NCI-H446 (cell line): Measurements from ENCODE around the gene NKX6-2.
"Not testable (repeated sequence)": the region's sequence is repeated elsewhere in the genome, so short reads cannot be mapped to it uniquely, and the experiment has no call there.

ENCODE experiments used
- DNase-seq, 2 experiments: peaks; one replicate each; lab custom pipeline; 2025; lab: John Stamatoyannopoulos, UW

The NKX6-2 gene

DNA sequence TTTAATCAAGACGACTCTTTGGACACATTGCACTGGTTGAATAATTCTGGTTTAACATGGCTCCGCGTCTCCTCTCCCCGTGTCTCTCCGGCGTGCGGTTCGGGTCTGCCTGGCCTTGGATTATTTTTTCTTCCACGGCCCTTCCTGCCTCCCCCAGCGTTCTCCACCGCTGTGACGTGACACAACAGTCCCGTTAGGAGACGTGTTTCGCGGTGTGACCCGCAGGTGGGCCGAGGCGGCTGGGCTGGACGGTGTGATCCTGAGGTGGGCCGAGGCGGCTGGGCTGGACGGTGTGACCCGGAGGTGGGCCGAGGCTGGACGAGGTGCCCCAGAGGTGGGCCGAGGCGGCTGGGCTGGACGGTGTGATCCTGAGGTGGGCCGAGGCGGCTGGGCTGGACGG is 12.0 kb upstream of the NKX6-2 start:
- not testable (repeated sequence) for DNase-seq

DNA sequence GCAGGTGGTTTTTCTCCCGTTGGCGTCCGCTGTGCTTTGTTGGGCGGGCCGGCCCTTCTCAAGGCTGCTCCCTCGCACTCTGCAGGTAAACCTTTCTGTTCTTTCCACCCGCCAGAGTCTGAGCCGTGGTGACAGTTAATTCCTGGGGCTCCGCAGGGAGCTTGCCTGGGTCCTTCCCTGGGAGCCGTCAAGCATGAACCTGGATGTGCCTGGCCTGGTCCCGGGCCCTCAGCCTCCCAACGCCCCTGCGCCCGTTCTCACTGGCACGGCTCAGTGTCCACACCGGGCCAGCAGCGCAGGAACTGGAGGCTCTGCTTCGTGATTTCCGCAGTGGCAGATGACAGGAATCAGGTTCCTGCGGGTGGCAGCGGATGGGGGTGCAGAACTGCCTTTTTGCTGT is 10.9 kb upstream of the NKX6-2 start:
- DNase-seq = no peak

DNA sequence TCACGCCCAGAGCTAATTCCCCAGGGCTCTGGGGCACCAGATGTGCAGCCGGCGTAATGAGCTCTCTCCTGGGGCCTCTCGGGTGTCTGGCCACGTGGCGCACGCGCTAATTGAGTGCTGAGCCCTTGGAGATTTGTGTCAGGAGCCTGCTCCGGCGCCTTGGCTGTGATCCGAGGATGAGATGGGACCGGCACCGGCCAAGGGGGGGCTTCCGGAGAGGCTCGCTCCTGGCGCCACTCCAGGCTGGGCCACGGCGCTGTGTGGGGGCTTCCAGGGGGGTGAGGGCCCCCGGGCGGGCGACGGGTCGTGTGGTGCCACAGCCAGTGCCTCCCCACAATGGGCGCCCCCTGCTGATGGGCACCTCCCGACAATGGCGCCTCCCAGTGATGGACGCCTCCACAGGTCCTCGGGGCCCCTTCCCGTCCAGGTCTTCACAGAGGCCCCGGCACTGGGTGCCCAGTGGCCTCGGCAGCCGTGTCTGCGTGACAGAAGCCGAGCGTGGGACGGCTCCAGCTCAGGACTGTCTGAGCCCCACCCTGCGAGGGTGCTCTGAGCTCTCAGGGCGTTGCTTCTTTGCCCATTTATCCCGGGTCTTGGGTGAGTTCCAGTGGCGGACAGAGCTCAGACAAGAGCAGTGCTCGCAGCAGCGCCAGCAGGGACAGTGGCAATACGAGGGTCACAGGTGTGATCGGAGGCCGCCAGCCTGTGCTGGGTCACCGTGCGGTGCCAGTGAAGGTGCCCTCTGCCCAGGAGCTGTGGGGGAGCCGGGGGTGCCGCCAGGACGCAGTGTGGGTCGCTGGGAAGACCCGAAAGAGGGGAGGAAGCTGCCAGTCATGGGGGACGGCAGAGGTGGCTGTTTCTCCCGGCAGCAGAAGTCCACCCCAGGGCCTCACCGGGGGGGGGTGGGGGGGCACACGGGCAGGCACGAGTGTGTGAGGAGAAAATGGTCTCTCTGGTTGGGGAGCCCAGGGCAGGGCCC is 8.2 kb upstream of the NKX6-2 start:
- DNase-seq = no peak

DNA sequence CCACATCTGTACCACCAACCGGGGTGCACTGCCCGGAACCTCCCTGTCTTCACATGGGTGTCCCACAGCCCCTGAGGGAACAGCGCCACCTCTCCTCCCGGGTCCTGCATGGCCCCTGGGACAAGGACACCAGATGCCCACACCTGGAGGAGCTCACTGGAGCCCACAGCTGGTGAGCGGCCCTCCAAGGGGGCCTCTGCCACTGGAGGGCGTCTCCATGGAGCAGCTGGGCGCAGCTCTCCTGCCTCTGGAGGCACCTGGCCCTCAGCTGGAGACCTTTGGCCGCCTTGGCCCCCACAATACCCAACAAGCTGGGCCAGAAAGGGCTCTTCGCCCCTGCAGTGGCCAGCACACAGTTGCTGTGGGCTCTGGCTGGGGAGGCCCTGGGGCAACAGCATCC is 7.3 kb upstream of the NKX6-2 start:
- DNase-seq = no peak

DNA sequence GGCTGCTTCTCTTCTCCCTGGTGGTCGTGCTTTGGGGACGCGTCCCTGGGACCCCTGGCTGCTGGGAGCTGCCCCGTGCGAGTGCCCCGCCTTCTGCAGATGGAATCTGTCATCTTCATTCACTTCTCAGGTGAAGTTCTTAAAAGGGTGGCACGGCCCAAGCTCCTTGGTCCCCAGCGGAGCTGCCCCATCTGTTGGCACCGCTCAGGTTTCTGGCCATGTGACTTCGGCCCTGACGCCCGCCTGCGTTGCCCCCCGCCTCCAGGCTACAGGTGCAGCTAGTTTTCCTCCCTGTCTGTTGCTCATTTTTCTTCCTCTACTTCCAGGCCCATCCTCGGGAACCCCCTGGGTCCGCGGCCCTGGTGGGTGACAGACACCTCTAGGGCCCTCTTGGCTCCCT is 6.8 kb upstream of the NKX6-2 start:
- DNase-seq = no peak

DNA sequence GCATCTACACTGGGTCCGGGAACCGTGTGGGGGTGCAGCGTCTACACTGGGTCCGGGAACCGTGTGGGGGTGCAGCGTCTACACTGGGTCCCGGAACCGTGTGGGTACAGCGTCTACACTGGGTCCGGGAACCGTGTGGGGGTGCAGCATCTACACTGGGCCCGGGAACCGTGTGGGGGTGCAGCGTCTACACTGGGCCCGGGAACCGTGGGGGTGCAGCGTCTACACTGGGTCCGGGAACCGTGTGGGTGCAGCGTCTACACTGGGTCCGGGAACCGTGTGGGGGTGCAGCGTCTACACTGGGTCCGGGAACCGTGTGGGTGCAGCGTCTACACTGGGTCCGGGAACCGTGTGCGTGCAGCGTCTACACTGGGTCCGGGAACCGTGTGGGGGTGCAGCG is 6.2 kb upstream of the NKX6-2 start:
- DNase-seq = not testable (repeated sequence)

DNA sequence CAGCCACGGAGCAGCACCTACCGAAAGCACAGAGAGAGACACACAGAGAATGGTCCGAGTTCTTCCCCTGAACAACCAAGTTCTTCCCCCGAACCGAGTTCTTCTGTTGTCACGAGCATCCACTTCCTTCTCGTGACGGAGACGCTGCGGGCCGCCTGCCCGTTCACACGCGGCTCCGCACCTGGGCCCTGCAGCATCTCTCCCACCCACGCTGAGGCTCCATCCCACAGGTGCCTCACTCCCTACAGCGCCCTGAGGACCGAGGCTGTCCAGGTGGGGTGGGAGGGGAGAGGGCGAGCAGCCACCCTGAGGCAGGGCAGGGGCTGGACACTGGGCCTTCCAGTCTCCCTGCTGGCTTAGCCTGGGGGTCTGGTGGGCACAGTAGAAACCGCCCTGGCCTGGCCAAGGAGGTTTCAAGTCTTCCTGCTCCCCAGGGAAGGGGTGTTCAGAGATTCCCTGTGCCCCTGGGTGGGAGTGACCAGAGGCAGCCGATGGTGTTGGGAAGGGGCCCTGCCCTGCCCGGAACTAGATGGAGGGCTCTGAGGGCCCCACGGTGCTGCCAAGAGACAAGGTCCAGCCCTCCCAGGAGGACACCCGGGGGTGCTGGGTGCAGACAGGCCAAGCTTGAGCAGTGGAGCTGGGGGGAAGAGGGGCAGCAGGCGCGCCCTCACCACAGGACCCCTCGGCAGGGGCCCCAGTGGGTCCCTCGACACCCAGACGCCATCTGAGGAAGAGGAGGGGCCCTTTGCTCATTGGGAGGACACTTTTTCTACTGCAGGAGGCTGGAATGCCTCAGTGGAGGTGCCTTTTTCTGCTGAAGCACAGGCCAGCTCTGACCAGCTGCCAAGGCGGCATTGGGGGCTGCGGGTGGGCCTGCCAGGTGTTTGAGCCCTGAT is 5.2 kb upstream of the NKX6-2 start:
- DNase-seq = no peak

DNA sequence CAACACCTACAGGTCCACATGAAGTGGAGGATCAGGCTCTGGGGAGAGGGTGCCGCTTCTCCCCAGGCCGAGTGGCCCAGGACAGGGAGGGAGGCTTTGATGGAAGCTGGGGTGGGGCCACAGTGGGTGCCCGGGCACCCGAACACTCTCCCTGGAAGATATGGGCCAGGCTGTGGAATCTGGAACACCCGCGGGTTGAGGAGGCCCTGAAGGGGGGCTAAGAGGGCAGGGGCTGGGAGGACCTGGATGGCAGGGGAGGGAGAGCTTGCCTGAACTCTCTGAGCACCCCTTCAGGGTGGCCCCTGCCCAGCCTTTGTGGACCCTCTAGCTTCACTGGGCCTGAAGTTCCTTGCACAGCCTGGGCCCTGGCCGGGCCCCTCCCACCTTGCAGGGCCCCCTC is 4.5 kb upstream of the NKX6-2 start:
- no peak for DNase-seq

DNA sequence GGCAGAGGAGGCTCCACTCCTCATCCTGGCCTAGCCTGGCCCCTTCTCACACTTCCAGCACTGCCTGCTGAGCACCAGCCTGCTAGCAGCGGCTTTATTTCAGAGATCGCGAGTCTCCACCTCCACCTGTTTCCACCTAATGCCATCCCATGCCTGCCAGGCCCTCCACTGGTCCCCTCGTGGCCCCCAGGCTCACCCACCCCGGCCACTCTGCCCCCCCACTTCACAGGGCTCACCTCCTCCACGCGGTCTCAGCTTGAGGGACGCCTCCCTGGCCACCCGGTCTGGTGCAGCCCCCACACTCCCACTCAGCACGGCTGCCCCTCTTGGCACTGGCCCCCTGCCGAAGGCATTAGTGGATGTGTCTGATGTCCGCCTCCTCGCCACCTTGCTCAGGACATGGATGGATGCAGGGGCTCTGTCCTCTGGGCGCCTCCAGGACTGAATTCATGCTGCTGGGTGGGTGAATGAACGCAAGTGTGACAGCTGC is 3.8 kb upstream of the NKX6-2 start:
- DNase-seq = no peak

DNA sequence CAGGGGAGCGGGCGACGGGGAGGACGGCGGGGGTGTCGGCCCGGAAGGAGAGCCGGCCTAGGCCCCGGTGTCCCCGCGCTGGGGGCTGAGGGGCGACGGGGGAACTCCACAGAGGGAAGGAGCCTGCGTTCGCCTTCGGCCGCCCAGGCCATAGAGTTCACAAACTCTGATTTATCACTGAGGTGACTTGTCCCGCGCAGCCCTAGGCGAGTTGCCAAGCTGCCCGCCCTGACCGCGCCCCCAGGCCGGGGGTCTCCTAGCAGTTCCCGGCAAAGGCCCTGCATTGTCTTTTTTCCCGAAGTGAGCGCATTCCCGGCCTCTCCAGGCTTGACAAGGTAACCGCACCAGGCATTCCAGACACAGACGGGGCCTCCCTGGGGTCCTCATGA is 2.9 kb upstream of the NKX6-2 start:
- DNase-seq = no peak

DNA sequence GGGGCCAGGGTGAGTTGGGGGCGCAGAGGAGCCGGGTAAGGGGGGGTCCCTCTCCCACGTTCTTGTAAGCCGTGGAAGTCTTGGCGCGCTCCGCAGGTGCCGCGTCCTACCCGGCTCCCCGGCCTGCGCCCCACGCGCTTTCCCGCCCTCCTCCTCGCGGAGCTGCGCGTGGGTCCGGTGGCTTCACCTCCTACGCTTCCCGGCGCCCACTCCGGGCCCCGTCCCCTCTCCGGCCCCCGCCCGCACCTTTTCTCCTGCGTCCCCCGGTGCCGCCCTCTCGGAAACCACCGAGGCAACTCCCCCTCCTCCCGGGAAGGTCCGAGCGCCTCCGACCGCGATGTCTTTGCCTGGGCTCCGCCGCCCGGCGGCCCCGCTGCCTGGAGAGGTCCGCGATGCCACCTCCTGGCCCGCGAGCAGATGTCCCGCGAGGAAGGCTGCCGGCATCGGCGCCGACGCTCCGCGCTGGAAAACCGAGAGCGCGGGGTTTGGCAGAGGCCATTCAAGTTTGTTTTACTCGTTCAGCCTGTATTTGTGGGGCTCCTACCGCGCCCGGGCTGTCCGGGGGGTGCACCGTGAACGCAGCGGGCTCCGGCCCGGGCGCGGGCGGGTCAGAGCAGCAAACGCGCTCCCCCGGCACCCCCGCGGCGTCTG is 2.4 kb upstream of the NKX6-2 start:
- DNase-seq = no peak

DNA sequence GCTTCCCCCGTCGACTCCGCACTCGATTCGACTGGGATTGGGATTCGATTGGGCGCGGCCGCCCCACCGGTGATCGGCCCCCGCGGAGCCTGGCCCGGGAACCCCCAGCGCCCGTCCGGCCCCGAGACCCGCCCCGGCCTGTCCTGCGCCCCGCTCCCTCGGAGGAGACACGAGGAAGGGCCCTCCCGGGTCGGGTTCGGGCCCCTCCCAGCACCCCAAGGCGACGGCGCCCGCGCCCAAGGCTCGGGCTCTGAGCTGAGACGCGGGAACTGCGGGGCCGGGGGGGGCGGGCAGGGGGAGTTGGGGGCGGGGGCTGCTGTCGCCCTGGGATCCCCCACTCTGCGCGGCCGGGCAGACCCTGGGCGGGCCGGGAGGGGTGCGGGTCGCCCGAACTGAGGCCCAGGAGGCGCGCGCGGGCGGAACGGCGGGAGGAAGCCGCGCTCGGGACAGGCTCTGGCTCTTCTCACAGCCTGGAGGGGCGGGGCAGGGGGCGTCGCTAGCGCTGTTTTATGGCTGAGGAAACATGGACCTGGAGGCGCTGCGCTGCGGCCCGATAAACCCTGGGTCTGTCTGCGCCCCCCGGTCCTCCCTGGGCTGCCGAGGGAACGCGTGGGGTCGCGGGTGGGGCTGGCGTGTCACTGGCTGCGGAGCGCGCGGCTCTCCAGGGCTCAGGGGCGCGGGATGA is 1.7 kb upstream of the NKX6-2 start:
- DNase-seq = no peak

DNA sequence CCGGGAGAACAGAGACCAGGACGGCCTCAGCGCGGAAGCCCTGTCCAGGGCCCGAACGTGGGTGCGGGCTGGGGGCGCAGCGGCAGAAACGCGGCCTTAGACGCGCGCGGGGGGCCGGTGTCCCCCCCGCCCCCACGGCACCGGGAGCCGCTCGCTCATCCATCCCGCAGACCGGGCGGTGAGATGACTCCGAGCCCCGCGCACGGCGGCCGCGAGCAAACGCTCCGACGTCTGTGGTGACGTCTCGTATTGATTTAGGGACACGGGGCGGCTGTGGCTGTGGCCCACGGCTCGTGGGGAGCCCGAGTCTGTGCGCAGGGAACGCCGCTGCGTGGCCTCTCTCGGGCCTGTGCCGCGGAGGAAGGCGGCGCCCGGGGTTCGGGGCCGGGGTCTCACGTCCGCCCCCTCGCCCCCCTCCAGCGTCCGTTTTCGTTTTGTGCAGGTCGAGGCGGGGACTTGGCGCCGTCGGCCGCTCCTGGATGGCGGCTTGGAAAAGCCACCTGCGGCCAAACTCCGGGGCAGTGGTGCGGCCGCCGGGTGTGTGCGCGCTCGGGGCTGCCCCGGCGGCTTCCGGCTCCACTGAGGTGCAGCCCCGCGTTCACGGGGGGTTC is 1.0 kb upstream of the NKX6-2 start:
- no peak for DNase-seq

DNA sequence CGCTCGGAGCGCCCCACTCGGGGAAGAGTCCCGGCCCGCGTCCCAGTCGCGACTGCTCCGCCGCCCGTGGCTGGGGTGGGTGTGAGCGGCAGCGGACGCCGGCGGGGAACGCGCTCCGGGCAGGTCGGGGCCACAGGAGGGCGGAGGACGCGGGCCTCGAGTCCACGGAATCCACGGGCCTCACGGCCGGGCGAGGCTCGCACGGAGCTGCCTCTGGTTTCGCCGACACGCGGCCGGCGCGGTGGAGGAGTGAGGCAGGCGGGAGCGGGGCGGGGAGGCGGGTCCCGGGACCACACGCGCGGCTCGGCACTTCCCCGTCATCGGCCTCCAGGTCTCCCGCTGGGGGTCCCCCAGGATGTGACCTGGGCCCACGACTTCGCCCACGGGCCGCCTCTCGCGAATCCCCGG is 533 bp upstream of the NKX6-2 start:
- no peak for DNase-seq

DNA sequence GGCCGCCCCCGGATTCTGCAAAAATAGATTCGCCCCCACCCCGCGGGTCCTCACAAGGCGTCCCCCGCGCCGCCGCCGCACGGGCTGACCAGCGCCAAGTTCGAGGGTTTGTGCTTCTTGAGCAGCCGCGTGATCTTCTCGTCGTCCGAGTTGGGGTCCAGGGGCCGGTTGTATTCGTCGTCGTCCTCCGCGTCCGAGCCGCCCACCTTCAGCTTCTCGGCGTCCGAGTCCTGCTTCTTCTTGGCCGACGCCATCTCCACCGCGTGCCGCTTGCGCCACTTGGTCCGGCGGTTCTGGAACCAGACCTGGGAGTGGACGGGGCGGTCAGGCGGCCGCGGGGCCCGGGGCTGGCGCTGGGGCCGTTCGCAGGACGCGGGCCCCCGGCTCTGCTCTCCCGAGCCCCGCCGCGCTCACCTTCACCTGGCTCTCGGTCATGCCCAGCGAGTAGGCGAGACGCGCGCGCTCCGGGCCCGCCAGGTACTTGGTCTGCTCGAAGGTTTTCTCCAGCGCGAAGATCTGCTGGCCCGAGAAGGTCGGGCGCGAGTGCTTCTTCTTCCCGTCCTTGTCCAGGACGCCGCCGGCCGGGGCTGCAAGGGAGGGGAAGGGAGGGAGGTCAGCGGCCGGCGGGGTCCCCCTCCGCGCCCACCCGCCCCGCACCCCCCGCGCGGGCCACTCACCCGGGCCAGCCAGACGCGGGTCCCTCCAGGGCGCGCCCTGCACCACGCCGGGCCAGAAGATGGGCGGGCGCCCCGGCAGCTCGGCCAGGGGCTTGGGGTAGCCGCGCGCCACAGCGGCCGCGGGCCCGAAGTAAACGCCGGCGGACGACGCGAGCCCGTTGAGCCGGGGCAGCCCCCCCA is 853 bp downstream of the NKX6-2 start:
- no peak for DNase-seq

DNA sequence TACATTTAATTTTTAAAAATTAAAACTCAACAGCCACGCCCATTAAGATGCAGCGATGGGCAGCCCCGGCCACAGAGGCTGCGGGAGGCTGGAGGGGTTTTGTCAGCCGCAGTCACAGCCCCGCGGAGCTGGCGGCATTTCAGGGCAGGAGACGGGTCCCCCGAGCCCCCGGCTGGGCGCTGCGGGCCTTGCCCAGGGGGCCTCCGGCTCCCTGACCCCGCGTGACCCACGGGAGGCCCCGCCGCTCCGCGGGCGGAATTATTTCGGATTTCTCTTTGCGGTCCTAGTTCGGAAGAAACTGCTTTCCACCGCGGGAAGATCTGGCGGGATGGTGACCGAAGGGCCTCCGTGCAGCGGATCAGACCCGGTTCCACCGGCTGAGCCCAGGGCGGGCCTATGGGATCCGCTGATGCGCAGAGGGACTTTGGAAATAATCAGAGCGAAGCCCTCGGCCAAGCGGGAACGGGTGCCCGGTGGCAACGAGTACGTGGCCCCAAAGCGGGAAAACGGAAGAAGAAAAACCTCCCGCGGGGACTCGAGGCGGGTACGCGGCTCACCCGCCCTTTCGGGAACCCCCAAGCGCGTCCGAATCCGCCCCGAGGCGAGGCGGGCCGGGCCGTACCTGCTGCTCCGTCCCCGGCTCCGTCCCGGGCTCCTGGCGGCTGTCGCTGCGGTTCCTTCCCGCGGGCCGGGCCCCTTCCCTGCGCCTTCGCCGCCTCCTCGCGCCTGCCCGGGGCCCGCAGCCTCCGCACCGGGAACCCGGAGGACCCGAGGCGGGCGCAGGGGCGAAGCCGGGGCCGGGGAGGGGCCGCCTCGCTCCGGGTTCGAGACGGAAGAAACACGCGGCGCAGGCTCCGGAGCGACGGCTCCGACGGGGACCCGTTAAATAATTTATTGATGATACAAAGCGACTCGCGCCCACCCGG is 1.7 kb downstream of the NKX6-2 start:
- no peak for DNase-seq

DNA sequence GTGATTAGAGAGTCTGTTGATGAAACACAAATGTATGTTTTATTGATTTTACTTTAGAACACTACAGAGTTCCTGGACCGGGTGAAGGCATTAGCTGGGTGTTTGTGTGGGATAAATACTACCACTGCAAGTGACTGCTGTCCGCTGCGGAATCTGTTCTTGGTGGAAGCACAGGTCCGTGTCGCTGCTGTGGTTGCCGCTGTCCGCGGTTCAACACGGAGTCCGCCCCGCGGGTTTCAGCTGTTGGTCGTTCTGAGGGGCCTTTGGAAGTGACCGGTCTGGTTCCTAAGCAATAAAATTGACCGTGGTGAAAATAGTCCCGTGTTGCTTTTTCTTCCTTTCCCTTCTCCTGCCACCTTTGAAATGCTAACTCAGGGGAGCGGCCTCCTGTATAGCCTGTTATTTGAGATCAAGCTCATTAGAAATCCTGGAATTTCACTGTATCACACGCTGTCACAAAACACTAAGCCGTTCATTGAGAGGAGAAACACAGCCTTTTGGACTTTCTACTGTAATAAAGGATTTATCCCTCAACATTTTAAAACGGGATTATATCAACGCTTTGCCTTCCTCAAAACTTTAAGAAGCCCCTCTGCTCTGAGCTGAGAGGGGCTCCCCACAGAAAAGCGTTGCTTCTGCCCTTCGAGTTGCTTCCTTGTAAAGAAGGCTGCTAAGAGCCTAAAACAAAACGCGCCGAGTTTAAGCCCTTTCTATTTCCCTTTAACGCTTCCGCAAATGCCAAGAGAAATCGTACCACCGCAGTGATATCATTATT is 2.6 kb downstream of the NKX6-2 start:
- DNase-seq = no peak

DNA sequence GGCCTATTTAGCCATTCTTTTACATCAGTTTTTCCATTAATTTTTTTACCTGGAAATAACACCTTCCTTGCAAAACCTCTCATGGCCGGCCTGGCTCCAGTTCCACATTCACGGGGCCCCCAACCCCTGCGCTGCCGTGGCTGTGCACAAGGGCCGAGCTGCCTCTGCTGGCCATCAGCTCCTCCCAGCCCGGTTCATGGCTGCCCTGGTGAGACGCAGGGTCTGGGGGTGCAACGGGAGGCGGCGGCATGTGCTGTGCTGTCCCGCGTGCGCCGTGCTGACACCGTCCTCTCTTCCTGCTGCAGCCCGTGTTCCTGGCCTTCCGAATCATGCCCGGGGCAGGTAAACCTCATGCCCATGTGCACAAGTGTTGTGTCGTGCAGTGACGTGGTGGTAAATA is 4.4 kb downstream of the NKX6-2 start:
- DNase-seq = no peak
